Adrenal gland (tissue), 19 donors: ENCODE data around the gene HPRT1. TPM values are rescaled to one million over a fixed set of nuclear protein-coding genes. Genes with fewer than 3 reads are reported as not detected.

Experiments
- DNase-seq, 7 donors: peaks; one replicate each; pipeline ENCODE4 v3.0.0-alpha.2; 2019 to 2020
- H3K27ac ChIP-seq, 5 donors: fragments of 200-600 bp; sonication (generic) in 4 of 5; 1 replicate in 3 of 5; 2 replicates in 2 of 5; pipeline versions ENCODE4 v1.5.1 to v1.8.0; 2016 to 2020; ENCODE audit warnings: mild to moderate bottlenecking in 1 of 5
- H3K27me3 ChIP-seq: fragments of 200-600 bp; 2 replicates; pipeline ENCODE4 v1.8.0; 2021
- H3K36me3 ChIP-seq, 2 donors: fragments of 200-600 bp; replicated peaks in 1 of 2; 1 replicate in 1 of 2; 2 replicates in 1 of 2; pipeline versions ENCODE4 v1.5.1 to v1.8.0; 2018 to 2022
- H3K4me1 ChIP-seq, 2 donors: fragments of 200-600 bp; replicated peaks in 1 of 2; 1 replicate in 1 of 2; 2 replicates in 1 of 2; pipeline versions ENCODE4 v1.5.1 to v1.8.0; 2018 to 2021
- H3K4me3 ChIP-seq, 4 donors: fragments of 200-600 bp; sonication (generic) in 3 of 4; one replicate each; pipeline ENCODE4 v1.5.1; 2016 to 2018
- H3K9me3 ChIP-seq, 3 donors: fragments of 200-600 bp; sonication (generic) in 1 of 3; replicated peaks in 1 of 3; 1 replicate in 2 of 3; 2 replicates in 1 of 3; pipeline versions ENCODE4 v1.5.1 to v1.8.0; 2016 to 2021
- POLR2A ChIP-seq, 2 donors: fragments of 450-650 bp; IDR thresholded peaks; one replicate each; pipeline ENCODE4 v1.6.1; 2017; ENCODE audit warnings: antibody characterized with exemption in 2 of 2, mild to moderate bottlenecking in 2 of 2, moderate library complexity in 1 of 2
- WGBS, 4 donors: extraction: QIAGEN DNeasy Blood & Tissue Kit in 2 of 4; methylation state at CpG; one replicate each; pipeline versions ENCODE4 v1.1.5 to v1.1.7; 2013 to 2017; 5-methylcytosine and 5-hydroxymethylcytosine counted together
- intact Hi-C, 2 donors: fragments of 100-400 bp; cut with DNase I; formaldehyde crosslinking; loops; one replicate each; pipeline versions ENCODE4 v1.14.1 to v1.15.0; 2022 to 2023
- long read RNA-seq, 10 donors: library from polyadenylated mRNA in 3 of 10; unstranded in 2 of 10; stranded (forward) in 1 of 10; transcript quantifications; one replicate each; pipeline ENCODE4 v2.0.0 and lab custom pipeline, GENCODE V29; 2021 to 2026
- polyA plus RNA-seq, 3 donors: library from polyadenylated mRNA; stranded (reverse); fragments of 200-250 nt in 2 of 3; fragments of 350-450 nt in 1 of 3; fragmentation: Illumina TruSeq in 1 of 3; extraction: RNeasy Lipid Tissue Mini Kit (QIAGEN cat#74804) in 1 of 3; gene quantifications; one replicate each; pipeline ENCODE4 v1.2.3, GENCODE V29; 2013 to 2014
- total RNA-seq, 9 donors: library from RNA; depleted of rRNA in 4 of 9; stranded (reverse); fragments of >200 nt in 4 of 9; fragments of 120-200 nt in 1 of 9; fragmentation: NEBNext Ultra II Directional in 1 of 9; extraction: Animal tissue kit (Norgen Biotek cat#: 25700) in 1 of 9; gene quantifications; one replicate each; pipeline versions ENCODE4 v1.1.0 to v1.2.4, GENCODE V29; 2013 to 2023
- TF ChIP-seq, protein P1 (sequence below), 6 experiments: fragments of 450-650 bp in 4 of 6; fragments of 200-600 bp in 2 of 6; sonication (generic) in 1 of 6; IDR thresholded peaks; 1 replicate in 5 of 6; 2 replicates in 1 of 6; pipeline versions ENCODE4 v1.5.1 to v1.8.0; 2016 to 2021; ENCODE audit warnings: antibody characterized with exemption in 6 of 6, mild to moderate bottlenecking in 2 of 6, moderate library complexity in 1 of 6
- donor health status: healthy with polysubstance abuse.
- donor health status: Bipolar disorder and iron deficiency.
- donor health status: DM: yes; HTN: yes; CAD: no.
- donor health status: DM: no; HTN: no; CAD: no.
- donor health status: DM: no; HTN: no; CAD: no.
- donor health status: DM: yes; HTN: yes; CAD: no.

Gene HPRT1, protein sequence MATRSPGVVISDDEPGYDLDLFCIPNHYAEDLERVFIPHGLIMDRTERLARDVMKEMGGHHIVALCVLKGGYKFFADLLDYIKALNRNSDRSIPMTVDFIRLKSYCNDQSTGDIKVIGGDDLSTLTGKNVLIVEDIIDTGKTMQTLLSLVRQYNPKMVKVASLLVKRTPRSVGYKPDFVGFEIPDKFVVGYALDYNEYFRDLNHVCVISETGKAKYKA
- total RNA-seq (10 to 100 TPM in 7 of 9 donors, 1 to 10 TPM in 2; 5.5 to 50.6 (median 16.8) TPM), polyA plus RNA-seq (10 to 100 TPM; 42.7 to 66.0 (median 50.4) TPM)
- long read RNA-seq, donor 1, partial matches to known transcripts = 14 of 33 reads
- long read RNA-seq, donor 1, other reads (novel, unspliced or antisense) = 17 of 33 reads
- long read RNA-seq, donor 2, partial matches to known transcripts = 0 of 7 reads
- long read RNA-seq, donor 2, other reads (novel, unspliced or antisense) = 7 of 7 reads
- long read RNA-seq, donor 3, partial matches to known transcripts = 0 of 17 reads
- long read RNA-seq, donor 3, other reads (novel, unspliced or antisense) = 16 of 17 reads
- long read RNA-seq, donor 4, partial matches to known transcripts = 1 of 4 reads
- long read RNA-seq, donor 4, other reads (novel, unspliced or antisense) = 0 of 4 reads
- long read RNA-seq, donor 5, partial matches to known transcripts = 0 of 3 reads
- long read RNA-seq, donor 5, other reads (novel, unspliced or antisense) = 0 of 3 reads
- long read RNA-seq, donor 6, partial matches to known transcripts = 0 of 4 reads
- long read RNA-seq, donor 6, other reads (novel, unspliced or antisense) = 1 of 4 reads
- long read RNA-seq, donor 7, partial matches to known transcripts = 0 of 2 reads
- long read RNA-seq, donor 7, other reads (novel, unspliced or antisense) = 0 of 2 reads
- long read RNA-seq, donor 8, partial matches to known transcripts = 0 of 10 reads
- long read RNA-seq, donor 8, other reads (novel, unspliced or antisense) = 9 of 10 reads
- long read RNA-seq, donor 9, partial matches to known transcripts = 0 of 21 reads
- long read RNA-seq, donor 9, other reads (novel, unspliced or antisense) = 20 of 21 reads
- long read RNA-seq, donor 10, partial matches to known transcripts = 5 of 10 reads
- long read RNA-seq, donor 10, other reads (novel, unspliced or antisense) = 5 of 10 reads

DNA sequence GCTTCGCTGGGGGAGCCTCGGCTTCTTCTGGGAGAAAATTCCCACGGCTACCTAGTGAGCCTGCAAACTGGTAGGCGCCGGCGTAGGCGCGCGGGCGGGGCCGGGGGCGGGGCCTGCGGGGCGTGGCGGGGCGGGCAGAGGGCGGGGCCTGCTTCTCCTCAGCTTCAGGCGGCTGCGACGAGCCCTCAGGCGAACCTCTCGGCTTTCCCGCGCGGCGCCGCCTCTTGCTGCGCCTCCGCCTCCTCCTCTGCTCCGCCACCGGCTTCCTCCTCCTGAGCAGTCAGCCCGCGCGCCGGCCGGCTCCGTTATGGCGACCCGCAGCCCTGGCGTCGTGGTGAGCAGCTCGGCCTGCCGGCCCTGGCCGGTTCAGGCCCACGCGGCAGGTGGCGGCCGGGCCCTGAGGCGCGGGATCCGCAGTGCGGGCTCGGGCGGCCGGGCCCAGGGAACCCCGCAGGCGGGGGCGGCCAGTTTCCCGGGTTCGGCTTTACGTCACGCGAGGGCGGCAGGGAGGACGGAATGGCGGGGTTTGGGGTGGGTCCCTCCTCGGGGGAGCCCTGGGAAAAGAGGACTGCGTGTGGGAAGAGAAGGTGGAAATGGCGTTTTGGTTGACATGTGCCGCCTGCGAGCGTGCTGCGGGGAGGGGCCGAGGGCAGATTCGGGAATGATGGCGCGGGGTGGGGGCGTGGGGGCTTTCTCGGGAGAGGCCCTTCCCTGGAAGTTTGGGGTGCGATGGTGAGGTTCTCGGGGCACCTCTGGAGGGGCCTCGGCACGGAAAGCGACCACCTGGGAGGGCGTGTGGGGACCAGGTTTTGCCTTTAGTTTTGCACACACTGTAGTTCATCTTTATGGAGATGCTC lies at the start of gene HPRT1:
Gene HPRT1, plus strand, starts transcription at position 161 of the 857 bp plus-strand sequence. Its CDS starts 147 bp downstream, at position 308.
- peak within 1 kb of the TSS in 3 of 4 donors; percentile 18 to 78 (median 22) for H3K4me3 ChIP-seq
- intact Hi-C loops = no loop called here

DNA sequence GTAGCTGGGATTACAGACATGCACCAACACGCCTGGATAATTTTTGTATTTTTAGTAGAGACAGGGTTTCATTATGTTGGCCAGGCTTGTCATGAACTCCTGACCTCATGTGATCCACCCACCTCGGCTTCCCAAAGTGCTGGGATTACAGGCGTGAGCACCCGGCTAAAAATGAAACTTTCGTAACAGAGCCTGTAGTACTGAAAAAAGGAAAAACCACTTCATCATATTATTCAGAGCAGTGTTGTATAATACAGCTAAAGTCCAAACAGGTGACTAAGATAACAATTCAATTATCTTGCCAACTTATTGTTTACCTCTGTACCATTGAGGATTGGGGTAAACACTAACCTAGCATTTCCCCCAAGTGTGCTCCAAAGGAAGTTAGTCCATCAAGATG lies 43.9 kb upstream of the HPRT1 start:
- H3K27ac ChIP-seq = no peak overlapping the region
- H3K36me3 ChIP-seq = peaks cover 0 to 4% of the 10 kb centered on the region in 2 donors
- no peak overlapping the region for H3K4me3 ChIP-seq
- H3K27me3 ChIP-seq = no peaks in the 10 kb centered on the region
- no peak for TF ChIP-seq POLR2A (IDR thresholded peaks at IDR 0.05)
- TF ChIP-seq, protein P1, sequence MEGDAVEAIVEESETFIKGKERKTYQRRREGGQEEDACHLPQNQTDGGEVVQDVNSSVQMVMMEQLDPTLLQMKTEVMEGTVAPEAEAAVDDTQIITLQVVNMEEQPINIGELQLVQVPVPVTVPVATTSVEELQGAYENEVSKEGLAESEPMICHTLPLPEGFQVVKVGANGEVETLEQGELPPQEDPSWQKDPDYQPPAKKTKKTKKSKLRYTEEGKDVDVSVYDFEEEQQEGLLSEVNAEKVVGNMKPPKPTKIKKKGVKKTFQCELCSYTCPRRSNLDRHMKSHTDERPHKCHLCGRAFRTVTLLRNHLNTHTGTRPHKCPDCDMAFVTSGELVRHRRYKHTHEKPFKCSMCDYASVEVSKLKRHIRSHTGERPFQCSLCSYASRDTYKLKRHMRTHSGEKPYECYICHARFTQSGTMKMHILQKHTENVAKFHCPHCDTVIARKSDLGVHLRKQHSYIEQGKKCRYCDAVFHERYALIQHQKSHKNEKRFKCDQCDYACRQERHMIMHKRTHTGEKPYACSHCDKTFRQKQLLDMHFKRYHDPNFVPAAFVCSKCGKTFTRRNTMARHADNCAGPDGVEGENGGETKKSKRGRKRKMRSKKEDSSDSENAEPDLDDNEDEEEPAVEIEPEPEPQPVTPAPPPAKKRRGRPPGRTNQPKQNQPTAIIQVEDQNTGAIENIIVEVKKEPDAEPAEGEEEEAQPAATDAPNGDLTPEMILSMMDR (IDR thresholded peaks at IDR 0.05) = no peak
- 62 to 87% (median 78%) methylated on average over 5 of the region's 5 CpGs for WGBS, 4 donors
- H3K9me3 ChIP-seq = no peaks in the 10 kb centered on the region
- no peak for DNase-seq
- intact Hi-C loops = no loop called here
- H3K4me1 ChIP-seq = no peaks in the 10 kb centered on the region

More for the DNA sequence above, at the start of gene HPRT1:
- TF ChIP-seq POLR2A (IDR thresholded peaks at IDR 0.05) = peak; percentile 49 to 73
- TF ChIP-seq, protein P1 (IDR thresholded peaks at IDR 0.05) = no peak
- WGBS, 4 donors = 0 to 33% (median 16%) methylated on average over 9 to 75 of the region's 85 CpGs
- H3K4me1 ChIP-seq = no peaks in the 10 kb centered on the region
- H3K27ac ChIP-seq = peak within 1 kb of the TSS in 4 of 5 donors; percentile 68 to 92 (median 76)
- no peaks in the 10 kb centered on the region for H3K9me3 ChIP-seq
- no peaks in the 10 kb centered on the region for H3K36me3 ChIP-seq
- peak; percentile 75 to 84 (median 81) for DNase-seq
- H3K27me3 ChIP-seq = no peaks in the 10 kb centered on the region

DNA sequence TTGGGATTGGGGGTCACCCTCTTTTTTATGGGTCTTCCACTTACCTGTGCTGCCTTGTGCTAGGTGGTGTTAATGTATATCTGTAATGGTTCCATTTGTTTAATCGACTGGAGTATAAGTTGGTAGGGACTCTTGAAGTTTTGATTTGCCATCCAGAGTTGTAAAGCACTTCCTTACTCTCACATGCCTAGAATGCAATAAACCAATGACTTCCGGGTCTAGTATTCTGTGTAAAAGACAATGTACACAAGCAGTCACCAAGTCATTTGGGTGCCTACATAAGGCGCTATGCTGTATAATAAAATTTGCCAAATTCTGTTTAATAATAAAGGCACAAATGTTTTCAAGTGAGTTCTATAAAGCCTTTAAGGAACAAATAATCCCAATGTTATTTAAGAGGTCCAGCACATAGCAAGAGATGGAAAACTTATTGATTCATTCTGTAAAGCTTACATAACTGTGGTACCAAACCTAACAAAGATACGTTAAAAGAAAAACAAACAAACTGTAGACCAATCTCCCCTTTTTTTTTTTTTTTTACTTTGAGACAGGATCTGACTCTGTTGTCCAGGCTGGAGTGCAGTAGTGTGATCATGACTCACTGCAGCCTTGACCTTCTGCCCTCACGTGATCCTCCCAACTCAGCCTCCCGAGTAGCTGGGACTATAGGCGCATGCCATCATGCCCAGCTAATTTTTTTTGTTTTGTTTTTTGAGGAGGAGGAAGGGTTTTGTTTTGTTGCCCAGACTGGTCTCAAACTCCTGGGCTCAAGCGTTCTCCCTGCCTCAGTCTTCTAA lies 41.5 kb upstream of the HPRT1 start:
- no peaks in the 10 kb centered on the region for H3K27me3 ChIP-seq
- H3K4me1 ChIP-seq = no peaks in the 10 kb centered on the region
- WGBS, 4 donors = 66 to 79% (median 72%) methylated on average over 8 of the region's 8 CpGs
- peak in 6 of 7 donors; percentile 24 to 68 (median 45) for DNase-seq
- intact Hi-C loops = no loop called here
- no peak overlapping the region for H3K4me3 ChIP-seq
- no peaks in the 10 kb centered on the region for H3K9me3 ChIP-seq
- TF ChIP-seq, protein P1 (IDR thresholded peaks at IDR 0.05) = no peak
- TF ChIP-seq POLR2A (IDR thresholded peaks at IDR 0.05) = no peak
- H3K27ac ChIP-seq = no peak overlapping the region
- H3K36me3 ChIP-seq = peaks cover 0 to 4% of the 10 kb centered on the region in 2 donors
